Measurements from ENCODE around the gene FAM184A. TPM values are rescaled to one million over a fixed set of nuclear protein-coding genes. Genes with fewer than 3 reads are reported as not detected.
A peak's percentile ranks its signal among the peaks of the same experiment; 100 is the strongest.
"Not testable (repeated sequence)": the region's sequence is repeated elsewhere in the genome, so short reads cannot be mapped to it uniquely, and the experiment has no call there.

Gene FAM184A
- total RNA-seq, 2 experiments from 2014 or later = not detected

GRCh38 chr6:119119989-119120388 lies 41.5 kb upstream of the FAM184A start:
- Histone ChIP-seq H2AFZ (ENCODE audit: low read length) (no peak overlapping the region), H4K20me1 (ENCODE audit: insufficient read depth, low read length) (no peaks in the 10 kb centered on the region), H3K4me2 (ENCODE audit: low read length) (no peak overlapping the region), H3K79me2 (ENCODE audit: insufficient read depth, low read depth, low read length) (no peaks in the 10 kb centered on the region), H3K9me2 (ENCODE audit: insufficient read depth, low read length) (no peaks in the 10 kb centered on the region), H3K4me3 (ENCODE audit: low read depth, low read length, poor library complexity, severe bottlenecking) (no peak overlapping the region), H3K9me3 (ENCODE audit: low read length) (no peaks in the 10 kb centered on the region), H3K27ac (ENCODE audit: low read depth, low read length, poor library complexity, severe bottlenecking) (no peak overlapping the region), H3K36me3 (ENCODE audit: insufficient read depth, low read length) (no peaks in the 10 kb centered on the region), H3K4me1 (ENCODE audit: insufficient read depth, low read length, poor library complexity, severe bottlenecking) (no peaks in the 10 kb centered on the region)
- ChIA-PET CTCF (ENCODE audit: unreplicated experiment) (no interaction called here), POLR2A (no interaction called here)
- no TSS peak for BruUV-seq (replicated peaks)
- DNase-seq (ENCODE audit: low spot score) = no peak
- no peak for TF ChIP-seq CTCF (conservative IDR thresholded peaks at IDR 0.05; ENCODE audit: low read length)
- intact Hi-C loops (cut with micrococcal nuclease; ENCODE audit: unreplicated experiment) = no loop called here

GRCh38 chr6:119119062-119119461 lies 40.6 kb upstream of the FAM184A start:
- H3K36me3 ChIP-seq (ENCODE audit: insufficient read depth, low read length); H3K9me2 ChIP-seq (ENCODE audit: insufficient read depth, low read length); H2AFZ ChIP-seq (ENCODE audit: low read length); H3K79me2 ChIP-seq (ENCODE audit: insufficient read depth, low read depth, low read length); H3K9me3 ChIP-seq (ENCODE audit: low read length); POLR2A ChIA-PET; CTCF ChIA-PET (ENCODE audit: unreplicated experiment); BruUV-seq (replicated peaks); H4K20me1 ChIP-seq (ENCODE audit: insufficient read depth, low read length); intact Hi-C loops (cut with micrococcal nuclease; ENCODE audit: unreplicated experiment); H3K4me1 ChIP-seq (ENCODE audit: insufficient read depth, low read length, poor library complexity, severe bottlenecking); H3K4me3 ChIP-seq (ENCODE audit: low read depth, low read length, poor library complexity, severe bottlenecking); H3K27ac ChIP-seq (ENCODE audit: low read depth, low read length, poor library complexity, severe bottlenecking); DNase-seq (ENCODE audit: low spot score); H3K4me2 ChIP-seq (ENCODE audit: low read length): not testable (repeated sequence)

GRCh38 chr6:119116712-119117281 lies 38.3 kb upstream of the FAM184A start:
- DNase-seq (ENCODE audit: low spot score) = no peak
- CTCF ChIA-PET (ENCODE audit: unreplicated experiment) = no interaction called here
- BruUV-seq (replicated peaks) = no TSS peak

More at GRCh38 chr6:119116712-119117281, 38.3 kb upstream of the FAM184A start:
- POLR2A ChIA-PET = no interaction called here
- H3K4me3 ChIP-seq (ENCODE audit: low read depth, low read length, poor library complexity, severe bottlenecking) = no peak overlapping the region
- no peaks in the 10 kb centered on the region for H3K36me3 ChIP-seq (ENCODE audit: insufficient read depth, low read length)
- H3K4me2 ChIP-seq (ENCODE audit: low read length) = no peak overlapping the region
- H3K27ac ChIP-seq (ENCODE audit: low read depth, low read length, poor library complexity, severe bottlenecking) = no peak overlapping the region
- no peaks in the 10 kb centered on the region for H3K4me1 ChIP-seq (ENCODE audit: insufficient read depth, low read length, poor library complexity, severe bottlenecking)
- no peaks in the 10 kb centered on the region for H3K79me2 ChIP-seq (ENCODE audit: insufficient read depth, low read depth, low read length)
- no peak overlapping the region for H2AFZ ChIP-seq (ENCODE audit: low read length)
- no peaks in the 10 kb centered on the region for H4K20me1 ChIP-seq (ENCODE audit: insufficient read depth, low read length)
- intact Hi-C loops (cut with micrococcal nuclease; ENCODE audit: unreplicated experiment) = no loop called here
- TF ChIP-seq EZH2phosphoT487 (IDR thresholded peaks at IDR 0.05; ENCODE audit: borderline replicate concordance, low read depth, low read length) = no peak
- TF ChIP-seq CTCF (conservative IDR thresholded peaks at IDR 0.05; ENCODE audit: low read length) = peak; percentile 50
- no peaks in the 10 kb centered on the region for H3K9me3 ChIP-seq (ENCODE audit: low read length)
- H3K9me2 ChIP-seq (ENCODE audit: insufficient read depth, low read length) = no peaks in the 10 kb centered on the region

Measured in OCI-LY7 (cell line).